ENCODE data around the gene KIAA0232. TPM values are rescaled to one million over a fixed set of nuclear protein-coding genes. Genes with fewer than 3 reads are reported as not detected.

Gene KIAA0232
- total and polyA plus RNA-seq, 4 donors, result 8.9 to 34.4 (median 18.5) TPM

DNA sequence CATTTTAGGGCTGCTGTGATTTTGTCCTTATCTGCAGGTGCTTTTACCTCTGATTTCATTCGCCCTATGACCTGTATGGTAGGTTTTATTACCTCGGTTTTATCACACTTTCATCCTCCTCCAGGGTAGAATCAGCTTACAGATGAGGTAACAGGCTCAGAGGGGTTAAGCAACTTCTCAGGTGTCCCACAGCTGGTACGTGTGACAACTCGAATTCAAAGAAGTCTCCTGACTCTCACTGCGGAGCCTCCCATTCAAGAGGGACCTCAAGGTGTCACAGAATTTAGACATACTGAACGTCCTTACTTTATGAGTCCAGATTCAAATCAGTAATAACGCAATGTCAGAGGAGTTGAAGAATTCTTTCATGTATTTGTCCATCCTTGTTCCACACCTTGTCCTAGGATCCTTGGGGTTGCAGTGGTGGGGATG is 12.5 kb upstream of the KIAA0232 start:
- no peaks in the 10 kb centered on the region for H3K36me3 ChIP-seq (ENCODE audit: control insufficient read depth in 4 of 4, insufficient read depth in 3 of 4, low read depth in 1 of 4, low read length in 3 of 4)
- no peak overlapping the region for H3K9ac ChIP-seq (ENCODE audit: low read depth in 1 of 2, low read length in 2 of 2)
- no peak overlapping the region for H3K27ac ChIP-seq (ENCODE audit: low read depth in 1 of 2, low read length in 2 of 2)
- DNase-seq (ENCODE audit: low spot score), result no peak
- H3K4me3 ChIP-seq (ENCODE audit: low read depth in 1 of 3, low read length in 3 of 3), result no peak overlapping the region
- 87% methylated on average over 7 of the region's 7 CpGs for WGBS
- TF ChIP-seq HNF4A (conservative IDR thresholded peaks at IDR 0.05) (no peak), TAF1 (conservative IDR thresholded peaks at IDR 0.05) (no peak), FOXA2 (IDR thresholded peaks at IDR 0.05) (no peak), YY1 (IDR thresholded peaks at IDR 0.05) (no peak), JUND (IDR thresholded peaks at IDR 0.05) (no peak), SP1 (IDR thresholded peaks at IDR 0.05) (no peak), HNF4G (IDR thresholded peaks at IDR 0.05) (no peak), RAD21 (IDR thresholded peaks at IDR 0.05) (no peak), NR2F2 (IDR thresholded peaks at IDR 0.05) (no peak)
- TF ChIP-seq, protein P1, sequence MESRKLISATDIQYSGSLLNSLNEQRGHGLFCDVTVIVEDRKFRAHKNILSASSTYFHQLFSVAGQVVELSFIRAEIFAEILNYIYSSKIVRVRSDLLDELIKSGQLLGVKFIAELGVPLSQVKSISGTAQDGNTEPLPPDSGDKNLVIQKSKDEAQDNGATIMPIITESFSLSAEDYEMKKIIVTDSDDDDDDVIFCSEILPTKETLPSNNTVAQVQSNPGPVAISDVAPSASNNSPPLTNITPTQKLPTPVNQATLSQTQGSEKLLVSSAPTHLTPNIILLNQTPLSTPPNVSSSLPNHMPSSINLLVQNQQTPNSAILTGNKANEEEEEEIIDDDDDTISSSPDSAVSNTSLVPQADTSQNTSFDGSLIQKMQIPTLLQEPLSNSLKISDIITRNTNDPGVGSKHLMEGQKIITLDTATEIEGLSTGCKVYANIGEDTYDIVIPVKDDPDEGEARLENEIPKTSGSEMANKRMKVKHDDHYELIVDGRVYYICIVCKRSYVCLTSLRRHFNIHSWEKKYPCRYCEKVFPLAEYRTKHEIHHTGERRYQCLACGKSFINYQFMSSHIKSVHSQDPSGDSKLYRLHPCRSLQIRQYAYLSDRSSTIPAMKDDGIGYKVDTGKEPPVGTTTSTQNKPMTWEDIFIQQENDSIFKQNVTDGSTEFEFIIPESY (IDR thresholded peaks at IDR 0.05), result no peak
- TF ChIP-seq, protein P2, sequence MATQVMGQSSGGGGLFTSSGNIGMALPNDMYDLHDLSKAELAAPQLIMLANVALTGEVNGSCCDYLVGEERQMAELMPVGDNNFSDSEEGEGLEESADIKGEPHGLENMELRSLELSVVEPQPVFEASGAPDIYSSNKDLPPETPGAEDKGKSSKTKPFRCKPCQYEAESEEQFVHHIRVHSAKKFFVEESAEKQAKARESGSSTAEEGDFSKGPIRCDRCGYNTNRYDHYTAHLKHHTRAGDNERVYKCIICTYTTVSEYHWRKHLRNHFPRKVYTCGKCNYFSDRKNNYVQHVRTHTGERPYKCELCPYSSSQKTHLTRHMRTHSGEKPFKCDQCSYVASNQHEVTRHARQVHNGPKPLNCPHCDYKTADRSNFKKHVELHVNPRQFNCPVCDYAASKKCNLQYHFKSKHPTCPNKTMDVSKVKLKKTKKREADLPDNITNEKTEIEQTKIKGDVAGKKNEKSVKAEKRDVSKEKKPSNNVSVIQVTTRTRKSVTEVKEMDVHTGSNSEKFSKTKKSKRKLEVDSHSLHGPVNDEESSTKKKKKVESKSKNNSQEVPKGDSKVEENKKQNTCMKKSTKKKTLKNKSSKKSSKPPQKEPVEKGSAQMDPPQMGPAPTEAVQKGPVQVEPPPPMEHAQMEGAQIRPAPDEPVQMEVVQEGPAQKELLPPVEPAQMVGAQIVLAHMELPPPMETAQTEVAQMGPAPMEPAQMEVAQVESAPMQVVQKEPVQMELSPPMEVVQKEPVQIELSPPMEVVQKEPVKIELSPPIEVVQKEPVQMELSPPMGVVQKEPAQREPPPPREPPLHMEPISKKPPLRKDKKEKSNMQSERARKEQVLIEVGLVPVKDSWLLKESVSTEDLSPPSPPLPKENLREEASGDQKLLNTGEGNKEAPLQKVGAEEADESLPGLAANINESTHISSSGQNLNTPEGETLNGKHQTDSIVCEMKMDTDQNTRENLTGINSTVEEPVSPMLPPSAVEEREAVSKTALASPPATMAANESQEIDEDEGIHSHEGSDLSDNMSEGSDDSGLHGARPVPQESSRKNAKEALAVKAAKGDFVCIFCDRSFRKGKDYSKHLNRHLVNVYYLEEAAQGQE (IDR thresholded peaks at IDR 0.05), result no peak
- TF ChIP-seq, protein P3, sequence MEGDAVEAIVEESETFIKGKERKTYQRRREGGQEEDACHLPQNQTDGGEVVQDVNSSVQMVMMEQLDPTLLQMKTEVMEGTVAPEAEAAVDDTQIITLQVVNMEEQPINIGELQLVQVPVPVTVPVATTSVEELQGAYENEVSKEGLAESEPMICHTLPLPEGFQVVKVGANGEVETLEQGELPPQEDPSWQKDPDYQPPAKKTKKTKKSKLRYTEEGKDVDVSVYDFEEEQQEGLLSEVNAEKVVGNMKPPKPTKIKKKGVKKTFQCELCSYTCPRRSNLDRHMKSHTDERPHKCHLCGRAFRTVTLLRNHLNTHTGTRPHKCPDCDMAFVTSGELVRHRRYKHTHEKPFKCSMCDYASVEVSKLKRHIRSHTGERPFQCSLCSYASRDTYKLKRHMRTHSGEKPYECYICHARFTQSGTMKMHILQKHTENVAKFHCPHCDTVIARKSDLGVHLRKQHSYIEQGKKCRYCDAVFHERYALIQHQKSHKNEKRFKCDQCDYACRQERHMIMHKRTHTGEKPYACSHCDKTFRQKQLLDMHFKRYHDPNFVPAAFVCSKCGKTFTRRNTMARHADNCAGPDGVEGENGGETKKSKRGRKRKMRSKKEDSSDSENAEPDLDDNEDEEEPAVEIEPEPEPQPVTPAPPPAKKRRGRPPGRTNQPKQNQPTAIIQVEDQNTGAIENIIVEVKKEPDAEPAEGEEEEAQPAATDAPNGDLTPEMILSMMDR (IDR thresholded peaks at IDR 0.05; ENCODE audit: low read depth, low read length, missing input control), result no peak
- H3K4me1 ChIP-seq (ENCODE audit: control insufficient read depth in 4 of 4, insufficient read depth in 4 of 4, low read length in 3 of 4), result peaks cover 0 to 13% (median 3%) of the 10 kb centered on the region in 4 donors
- H3K27me3 ChIP-seq (ENCODE audit: control insufficient read depth in 4 of 4, insufficient read depth in 4 of 4, low read length in 3 of 4), result no peaks in the 10 kb centered on the region
- no peaks in the 10 kb centered on the region for H3K9me3 ChIP-seq (ENCODE audit: control insufficient read depth in 4 of 4, low read length in 3 of 4)

DNA sequence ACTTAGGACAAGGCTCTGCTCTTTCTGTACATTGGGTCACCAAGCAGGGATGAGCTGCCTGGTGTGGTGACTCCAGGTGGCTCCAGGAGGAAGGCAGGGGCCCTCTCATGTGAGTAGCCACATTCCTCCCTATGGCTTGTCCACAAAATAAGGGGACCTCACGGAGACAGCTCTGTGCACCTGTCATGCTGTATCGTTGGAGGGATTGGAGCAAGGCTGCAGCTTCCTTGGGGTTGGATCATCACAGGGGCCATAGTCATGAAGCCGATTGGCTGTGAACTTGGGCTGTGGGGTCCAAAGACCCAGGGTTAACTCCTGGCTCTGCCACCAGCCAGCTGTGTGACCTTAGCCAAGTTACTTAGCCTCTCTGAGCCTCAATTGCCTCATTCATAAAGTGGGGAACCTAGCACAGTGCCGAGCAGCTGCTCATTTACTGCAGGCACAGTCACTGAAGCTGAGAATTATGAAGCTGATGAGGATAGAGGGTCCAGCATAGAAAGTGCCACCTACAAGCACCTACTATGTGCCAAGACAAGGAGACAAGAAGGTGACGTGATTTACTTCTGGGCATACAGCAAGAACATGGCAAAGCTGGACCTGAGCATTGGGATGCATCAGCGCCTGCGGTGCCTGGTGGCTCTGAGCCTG is 11.8 kb upstream of the KIAA0232 start:
- H3K9me3 ChIP-seq (ENCODE audit: control insufficient read depth in 4 of 4, low read length in 3 of 4), result no peaks in the 10 kb centered on the region
- H3K27me3 ChIP-seq (ENCODE audit: control insufficient read depth in 4 of 4, insufficient read depth in 4 of 4, low read length in 3 of 4), result no peaks in the 10 kb centered on the region
- no peak overlapping the region for H3K4me3 ChIP-seq (ENCODE audit: low read depth in 1 of 3, low read length in 3 of 3)
- 93% methylated on average over 7 of the region's 7 CpGs for WGBS
- H3K9ac ChIP-seq (ENCODE audit: low read depth in 1 of 2, low read length in 2 of 2), result no peak overlapping the region
- no peak for DNase-seq (ENCODE audit: low spot score)
- H3K27ac ChIP-seq (ENCODE audit: low read depth in 1 of 2, low read length in 2 of 2), result no peak overlapping the region
- H3K4me1 ChIP-seq (ENCODE audit: control insufficient read depth in 4 of 4, insufficient read depth in 4 of 4, low read length in 3 of 4), result peaks cover 0 to 13% (median 3%) of the 10 kb centered on the region in 4 donors
- H3K36me3 ChIP-seq (ENCODE audit: control insufficient read depth in 4 of 4, insufficient read depth in 3 of 4, low read depth in 1 of 4, low read length in 3 of 4), result no peaks in the 10 kb centered on the region
- TF ChIP-seq SP1 (IDR thresholded peaks at IDR 0.05) (no peak), YY1 (IDR thresholded peaks at IDR 0.05) (no peak), NR2F2 (IDR thresholded peaks at IDR 0.05) (no peak), FOXA1 (IDR thresholded peaks at IDR 0.05) (no peak), HNF4A (conservative IDR thresholded peaks at IDR 0.05) (no peak), FOXA2 (IDR thresholded peaks at IDR 0.05) (no peak), TAF1 (conservative IDR thresholded peaks at IDR 0.05) (no peak), JUND (IDR thresholded peaks at IDR 0.05) (no peak), HNF4G (IDR thresholded peaks at IDR 0.05) (no peak), RXRA (IDR thresholded peaks at IDR 0.05) (no peak)
- TF ChIP-seq, protein P3 (IDR thresholded peaks at IDR 0.05; ENCODE audit: low read depth, low read length, missing input control), result no peak
- TF ChIP-seq, protein P2 (IDR thresholded peaks at IDR 0.05), result no peak
